ENCODE results near the gene OR52B2.

The OR52B2 gene

GRCh38 chr11:6206456-6207180 is 36.5 kb upstream of the OR52B2 start:
- H3K9ac ChIP-seq (ENCODE audit: low read depth, low read length), result no peak overlapping the region
- no peak overlapping the region for H3K4me3 ChIP-seq (ENCODE audit: low read depth in 1 of 2, low read length in 2 of 2)
- no peaks in the 10 kb centered on the region for H3K4me1 ChIP-seq (ENCODE audit: insufficient read depth, low read length)
- H3K79me2 ChIP-seq (ENCODE audit: insufficient read depth, low read length), result no peaks in the 10 kb centered on the region
- no peak overlapping the region for H2AFZ ChIP-seq (ENCODE audit: low read depth, low read length)
- H3K27me3 ChIP-seq (ENCODE audit: insufficient read depth, low read length, poor library complexity), result no peaks in the 10 kb centered on the region
- H3K36me3 ChIP-seq (ENCODE audit: insufficient read depth, low read length), result peaks cover 30% of the 10 kb centered on the region
- no peak overlapping the region for H3K4me2 ChIP-seq (ENCODE audit: insufficient read depth, low read length)
- no peaks in the 10 kb centered on the region for H3K9me3 ChIP-seq (ENCODE audit: insufficient read depth, low read length, severe bottlenecking)
- DNase-seq (no peak), ATAC-seq (ENCODE audit: insufficient read depth, low read depth) (no peak)
- TF ChIP-seq EZH2 (IDR thresholded peaks at IDR 0.05; ENCODE audit: borderline replicate concordance, low read depth, low read length, severe bottlenecking) (no peak), CTCF (IDR thresholded peaks at IDR 0.05; ENCODE audit: borderline replicate concordance, extremely low read depth, low read length, poor library complexity, severe bottlenecking) (no peak)
- H3K27ac ChIP-seq (ENCODE audit: low read length), result no peak overlapping the region
- H4K20me1 ChIP-seq (ENCODE audit: insufficient read depth, low read length), result 0 out of 2 replicates have a peak, but pooled peaks cover 3% of the 10 kb centered on the region

GRCh38 chr11:6205366-6205765 is 35.2 kb upstream of the OR52B2 start, which contains the start of gene C11orf42:
C11orf42 (plus strand) TSS chr11:6205557; CDS start chr11:6205616, 59 bp downstream.
- Histone ChIP-seq H4K20me1 (ENCODE audit: insufficient read depth, low read length) (0 out of 2 replicates have a peak, but pooled peaks cover 3% of the 10 kb centered on the region), H3K27ac (ENCODE audit: low read length) (no peak within 1 kb of the TSS), H3K36me3 (ENCODE audit: insufficient read depth, low read length) (peaks cover 19% of the 10 kb centered on the region), H3K79me2 (ENCODE audit: insufficient read depth, low read length) (no peaks in the 10 kb centered on the region), H3K4me3 (ENCODE audit: low read depth in 1 of 2, low read length in 2 of 2) (no peak within 1 kb of the TSS), H3K9me3 (ENCODE audit: insufficient read depth, low read length, severe bottlenecking) (no peaks in the 10 kb centered on the region), H3K27me3 (ENCODE audit: insufficient read depth, low read length, poor library complexity) (no peaks in the 10 kb centered on the region), H3K9ac (ENCODE audit: low read depth, low read length) (no peak within 1 kb of the TSS), H2AFZ (ENCODE audit: low read depth, low read length) (no peak within 1 kb of the TSS), H3K4me2 (ENCODE audit: insufficient read depth, low read length) (no peak within 1 kb of the TSS), H3K4me1 (ENCODE audit: insufficient read depth, low read length) (no peaks in the 10 kb centered on the region)
- DNase-seq (no peak), ATAC-seq (ENCODE audit: insufficient read depth, low read depth) (no peak)
- TF ChIP-seq EZH2 (IDR thresholded peaks at IDR 0.05; ENCODE audit: borderline replicate concordance, low read depth, low read length, severe bottlenecking), result no peak
- no peak for TF ChIP-seq CTCF (IDR thresholded peaks at IDR 0.05; ENCODE audit: borderline replicate concordance, extremely low read depth, low read length, poor library complexity, severe bottlenecking)

- H3K4me1 ChIP-seq (ENCODE audit: insufficient read depth, low read length), result no peaks in the 10 kb centered on the region
- ATAC-seq (ENCODE audit: insufficient read depth, low read depth), result no peak
- H3K4me3 ChIP-seq (ENCODE audit: low read depth in 1 of 2, low read length in 2 of 2), result no peak overlapping the region
- H4K20me1 ChIP-seq (ENCODE audit: insufficient read depth, low read length), result 0 out of 2 replicates have a peak, but pooled peaks cover 3% of the 10 kb centered on the region
- H3K4me2 ChIP-seq (ENCODE audit: insufficient read depth, low read length), result no peak overlapping the region
- peaks cover 12% of the 10 kb centered on the region; the same call in 1 of the 2 replicates for H3K36me3 ChIP-seq (ENCODE audit: insufficient read depth, low read length)
- no peak for DNase-seq
- TF ChIP-seq CTCF (IDR thresholded peaks at IDR 0.05; ENCODE audit: borderline replicate concordance, extremely low read depth, low read length, poor library complexity, severe bottlenecking) (no peak), EZH2 (IDR thresholded peaks at IDR 0.05; ENCODE audit: borderline replicate concordance, low read depth, low read length, severe bottlenecking) (no peak)
- H3K27ac ChIP-seq (ENCODE audit: low read length), result no peak overlapping the region
- no peaks in the 10 kb centered on the region for H3K79me2 ChIP-seq (ENCODE audit: insufficient read depth, low read length)
- H2AFZ ChIP-seq (ENCODE audit: low read depth, low read length), result no peak overlapping the region
- no peak overlapping the region for H3K9ac ChIP-seq (ENCODE audit: low read depth, low read length)
- no peaks in the 10 kb centered on the region for H3K27me3 ChIP-seq (ENCODE audit: insufficient read depth, low read length, poor library complexity)
- H3K9me3 ChIP-seq (ENCODE audit: insufficient read depth, low read length, severe bottlenecking), result no peaks in the 10 kb centered on the region
Measured at GRCh38 chr11:6204706-6205105, 34.6 kb upstream of the OR52B2 start.

All from DND-41 (cell line).